ENCODE data around the gene CCNQ. TPM values are rescaled to one million over a fixed set of nuclear protein-coding genes. Genes with fewer than 3 reads are reported as not detected.

Gene CCNQ
- total RNA-seq, 4 donors from 2014 or later = 30.7 to 57.7 (median 51.4) TPM

- H3K4me1 ChIP-seq = peaks cover 0 to 13% (median 0%) of the 10 kb centered on the region in 3 donors
- no peak for ATAC-seq
- H3K4me3 ChIP-seq = no peak overlapping the region
- no peak for TF ChIP-seq POLR2AphosphoS5 (IDR thresholded peaks at IDR 0.05)
- TF ChIP-seq EP300 (IDR thresholded peaks at IDR 0.05) = no peak
- TF ChIP-seq CTCF (IDR thresholded peaks at IDR 0.05) = no peak
- no peak for TF ChIP-seq POLR2A (IDR thresholded peaks at IDR 0.05)
- H3K36me3 ChIP-seq = no peaks in the 10 kb centered on the region
- H3K27me3 ChIP-seq = peaks cover 15% of the 10 kb centered on the region
- H3K9me3 ChIP-seq = no peaks in the 10 kb centered on the region
- no CpG with 5 or more reads among the region's 14 CpGs for WGBS, 2 donors (ENCODE audit: low coverage in 1 of 2)
- H3K27ac ChIP-seq = no peak overlapping the region
Measured at GRCh38 chrX:153611298-153612095, 12.6 kb upstream of the CCNQ start.

GRCh38 chrX:153610836-153611213, 11.9 kb upstream of the CCNQ start:
- ATAC-seq = no peak
- Histone ChIP-seq H3K27me3 (peaks cover 8% of the 10 kb centered on the region), H3K27ac (no peak overlapping the region), H3K4me1 (peaks cover 0 to 13% (median 0%) of the 10 kb centered on the region in 3 donors), H3K36me3 (no peaks in the 10 kb centered on the region), H3K4me3 (no peak overlapping the region), H3K9me3 (no peaks in the 10 kb centered on the region)
- TF ChIP-seq CTCF (IDR thresholded peaks at IDR 0.05) (no peak), POLR2A (IDR thresholded peaks at IDR 0.05) (no peak), EP300 (IDR thresholded peaks at IDR 0.05) (no peak), POLR2AphosphoS5 (IDR thresholded peaks at IDR 0.05) (no peak)
- 85% methylated on average over 5 of the region's 9 CpGs; no CpG with 5 or more reads in 1 of the 2 donors for WGBS, 2 donors (ENCODE audit: low coverage in 1 of 2)

- H3K27me3 ChIP-seq = peaks cover 6% of the 10 kb centered on the region
- WGBS, 2 donors (ENCODE audit: low coverage in 1 of 2) = 62% methylated on average over 6 of the region's 63 CpGs; no CpG with 5 or more reads in 1 of the 2 donors
- H3K4me3 ChIP-seq = peak overlapping the region; percentile 31 to 49
- H3K4me1 ChIP-seq = peaks cover 0 to 13% (median 0%) of the 10 kb centered on the region in 3 donors
- TF ChIP-seq CTCF (IDR thresholded peaks at IDR 0.05) (peak; percentile 48 to 84 (median 70)), EP300 (IDR thresholded peaks at IDR 0.05) (no peak)
- H3K27ac ChIP-seq = peak overlapping the region in 1 of 4 donors; percentile 46
- ATAC-seq = peak; percentile 88
- no peaks in the 10 kb centered on the region for H3K36me3 ChIP-seq
- no peaks in the 10 kb centered on the region for H3K9me3 ChIP-seq
Measured at GRCh38 chrX:153609917-153610835, 11.2 kb upstream of the CCNQ start.

GRCh38 chrX:153608806-153609205, 9.9 kb upstream of the CCNQ start:
- Histone ChIP-seq H3K27ac (no peak overlapping the region), H3K9me3 (no peaks in the 10 kb centered on the region), H3K4me3 (no peak overlapping the region), H3K36me3 (no peaks in the 10 kb centered on the region), H3K27me3 (peaks cover 4% of the 10 kb centered on the region), H3K4me1 (peaks cover 0 to 13% (median 0%) of the 10 kb centered on the region in 3 donors)
- ATAC-seq = no peak
- 42 to 52% methylated on average over 3 to 4 of the region's 4 CpGs for WGBS, 2 donors (ENCODE audit: low coverage in 1 of 2)
- TF ChIP-seq POLR2A (IDR thresholded peaks at IDR 0.05) (no peak), EP300 (IDR thresholded peaks at IDR 0.05) (no peak), POLR2AphosphoS5 (IDR thresholded peaks at IDR 0.05) (no peak), CTCF (IDR thresholded peaks at IDR 0.05) (no peak)

Data from gastroesophageal sphincter (tissue), 4 donors.